Transverse colon (tissue), 4 donors: ENCODE results near the gene PIEZO2. TPM values are rescaled to one million over a fixed set of nuclear protein-coding genes. Genes with fewer than 3 reads are reported as not detected.

Experiments used
- DNase-seq: peaks from one replicate; pipeline ENCODE4 v3.0.0-alpha.2; 2019
- H3K27ac ChIP-seq, 4 donors: fragments of 200-600 bp; sonication (generic); 2 replicates each; pipeline ENCODE4 v1.5.1; 2016 to 2018; ENCODE audit warnings: inconsistent platforms in 4 of 4
- H3K27me3 ChIP-seq: fragments of 200-600 bp; sonication (generic); 2 replicates; pipeline ENCODE4 v1.5.1; 2017; ENCODE audit warnings: inconsistent platforms
- H3K36me3 ChIP-seq, 4 donors: fragments of 200-600 bp; sonication (generic); 2 replicates each; pipeline ENCODE4 v1.5.1; 2017 to 2019; ENCODE audit warnings: inconsistent platforms in 4 of 4
- H3K4me1 ChIP-seq, 4 donors: fragments of 200-600 bp; sonication (generic); 2 replicates each; pipeline ENCODE4 v1.5.1; 2017 to 2020; ENCODE audit warnings: inconsistent platforms in 4 of 4
- H3K4me3 ChIP-seq, 4 donors: fragments of 200-600 bp; sonication (generic); 1 replicate in 1 of 4; 2 replicates in 3 of 4; pipeline versions ENCODE4 v1.5.1 to v1.6.1; 2017 to 2019; ENCODE audit warnings: inconsistent platforms in 4 of 4
- H3K9me3 ChIP-seq, 2 donors: fragments of 200-600 bp; sonication (generic); 2 replicates each; pipeline ENCODE4 v1.5.1; 2017 to 2019; ENCODE audit warnings: inconsistent platforms in 2 of 2
- CTCF ChIP-seq, 5 experiments: fragments of 200-600 bp in 3 of 5; fragments of 450-650 bp in 2 of 5; sonication (generic) in 3 of 5; IDR thresholded peaks; 1 replicate in 2 of 5; 2 replicates in 3 of 5; pipeline ENCODE4 v1.5.1; 2016 to 2017; ENCODE audit warnings: antibody characterized with exemption in 5 of 5, inconsistent platforms in 3 of 5, mild to moderate bottlenecking in 2 of 5, moderate library complexity in 1 of 5
- EP300 ChIP-seq: sonication (generic); formaldehyde crosslinking; IDR thresholded peaks from one replicate; pipeline ENCODE4 v1.6.1; 2017; ENCODE audit warnings: antibody characterized with exemption, low read depth
- POLR2A ChIP-seq: fragments of 450-650 bp; IDR thresholded peaks from one replicate; pipeline ENCODE4 v1.6.1; 2016; ENCODE audit warnings: antibody characterized with exemption, mild to moderate bottlenecking, moderate library complexity
- POLR2AphosphoS5 ChIP-seq, 3 donors: sonication (generic); formaldehyde crosslinking; IDR thresholded peaks; one replicate each; pipeline ENCODE4 v1.6.1; 2016; ENCODE audit warnings: antibody characterized with exemption in 3 of 3
- WGBS, 2 donors: methylation state at CpG; one replicate each; pipeline ENCODE4 v1.1.5; 2018; ENCODE audit warnings: low coverage in 1 of 2; 5-methylcytosine and 5-hydroxymethylcytosine counted together
- in situ Hi-C, 4 donors: fragments of 200-750 bp; cut with MboI; loops; one replicate each; pipeline versions ENCODE4 v1.15.0 to v1.15.1; 2017; ENCODE audit warnings: low sequenced_read_pairs in 3 of 4, low pct_ligation_motif_present in 1 of 4, low pct_unique_long_range_greater_than_20kb in 1 of 4
- intact Hi-C: fragments of 100-400 bp; cut with DNase I; formaldehyde crosslinking; loops from one replicate; pipeline ENCODE4 v1.15.1; 2023; ENCODE audit warnings: low total_unique reads
- total RNA-seq, 4 donors: library from RNA; depleted of rRNA; stranded (reverse); fragments of >200 nt; gene quantifications; one replicate each; pipeline ENCODE4 v1.1.0, GENCODE V29; 2016

PIEZO2 gene
- total RNA-seq, 4 donors from 2014 or later = 2.9 to 7.5 (median 4.5) TPM

GRCh38 chr18:10798727-10799550 lies 350.4 kb downstream of the PIEZO2 start:
- H3K36me3 ChIP-seq = no peaks in the 10 kb centered on the region
- in situ Hi-C loops (no loop called here), intact Hi-C loops (no loop called here)
- 40 to 55% methylated on average over 5 to 7 of the region's 7 CpGs for WGBS, 2 donors
- no peaks in the 10 kb centered on the region for H3K27me3 ChIP-seq
- DNase-seq = no peak
- TF ChIP-seq POLR2A (no peak), CTCF (IDR thresholded peaks at IDR 0.05) (no peak), EP300 (no peak), POLR2AphosphoS5 (IDR thresholded peaks at IDR 0.05) (no peak)
- no peak overlapping the region for H3K27ac ChIP-seq
- no peaks in the 10 kb centered on the region for H3K9me3 ChIP-seq
- no peak overlapping the region for H3K4me3 ChIP-seq
- H3K4me1 ChIP-seq = no peaks in the 10 kb centered on the region

GRCh38 chr18:10797896-10798295 lies 351.5 kb downstream of the PIEZO2 start:
- in situ Hi-C loops = no loop called here
- no peak overlapping the region for H3K27ac ChIP-seq
- H3K9me3 ChIP-seq = no peaks in the 10 kb centered on the region
- H3K36me3 ChIP-seq = no peaks in the 10 kb centered on the region
- H3K4me3 ChIP-seq = no peak overlapping the region
- H3K27me3 ChIP-seq = no peaks in the 10 kb centered on the region
- no peaks in the 10 kb centered on the region for H3K4me1 ChIP-seq
- DNase-seq = no peak
- 100% methylated on average over 1 of the region's 1 CpG; no CpG with 5 or more reads in 1 of the 2 donors for WGBS, 2 donors
- TF ChIP-seq EP300 (no peak), POLR2AphosphoS5 (IDR thresholded peaks at IDR 0.05) (no peak), CTCF (IDR thresholded peaks at IDR 0.05) (no peak), POLR2A (no peak)
- intact Hi-C loops = no loop called here

GRCh38 chr18:10794771-10795170 lies 354.6 kb downstream of the PIEZO2 start:
- no peak overlapping the region for H3K4me3 ChIP-seq
- intact Hi-C loops = no loop called here
- no peak overlapping the region for H3K27ac ChIP-seq
- WGBS, 2 donors = 72 to 79% methylated on average over 6 to 7 of the region's 7 CpGs
- no peaks in the 10 kb centered on the region for H3K36me3 ChIP-seq
- no peak for TF ChIP-seq CTCF (IDR thresholded peaks at IDR 0.05)
- TF ChIP-seq POLR2AphosphoS5 (IDR thresholded peaks at IDR 0.05) = no peak
- TF ChIP-seq EP300 = no peak
- TF ChIP-seq POLR2A = no peak
- DNase-seq = no peak
- in situ Hi-C loops = no loop called here
- no peaks in the 10 kb centered on the region for H3K9me3 ChIP-seq
- no peaks in the 10 kb centered on the region for H3K27me3 ChIP-seq
- no peaks in the 10 kb centered on the region for H3K4me1 ChIP-seq

GRCh38 chr18:10793730-10794370 lies 355.5 kb downstream of the PIEZO2 start:
- no peaks in the 10 kb centered on the region for H3K36me3 ChIP-seq
- no peak overlapping the region for H3K4me3 ChIP-seq
- no peaks in the 10 kb centered on the region for H3K27me3 ChIP-seq
- DNase-seq = no peak
- in situ Hi-C loops (no loop called here), intact Hi-C loops (no loop called here)
- no peak for TF ChIP-seq POLR2AphosphoS5 (IDR thresholded peaks at IDR 0.05)
- TF ChIP-seq CTCF (IDR thresholded peaks at IDR 0.05) = no peak
- no peak for TF ChIP-seq POLR2A
- no peak for TF ChIP-seq EP300
- no peaks in the 10 kb centered on the region for H3K9me3 ChIP-seq
- no peak overlapping the region for H3K27ac ChIP-seq
- no peaks in the 10 kb centered on the region for H3K4me1 ChIP-seq
- WGBS, 2 donors = 51 to 54% methylated on average over 4 of the region's 4 CpGs
